BLaER1 treated with 17β-estradiol and CSF1 and Interleukin-3, amounts not matched to agents 10 nM and 100 nM (cell line): ENCODE results near the gene TTC7B.

Experiments used
- H3K27ac ChIP-seq, 11 experiments: shearing (Covaris generic); formaldehyde crosslinking; 2 replicates each; pipeline ENCODE4 v1.8.1; 2022
- H3K27me3 ChIP-seq, 11 experiments: shearing (Covaris generic); formaldehyde crosslinking; 2 replicates each; pipeline ENCODE4 v1.8.1; 2022
- H3K36me3 ChIP-seq, 11 experiments: shearing (Covaris generic); formaldehyde crosslinking; 2 replicates each; pipeline ENCODE4 v1.8.1; 2022
- H3K4me1 ChIP-seq, 10 experiments: shearing (Covaris generic); formaldehyde crosslinking; 2 replicates each; pipeline ENCODE4 v1.8.1; 2022
- H3K4me2 ChIP-seq, 11 experiments: shearing (Covaris generic); formaldehyde crosslinking; 2 replicates each; pipeline ENCODE4 v1.8.1; 2022
- H3K4me3 ChIP-seq, 10 experiments: shearing (Covaris generic); formaldehyde crosslinking; 2 replicates each; pipeline ENCODE4 v1.8.1; 2022
- H3K9ac ChIP-seq, 11 experiments: shearing (Covaris generic); formaldehyde crosslinking; 2 replicates each; pipeline ENCODE4 v1.8.1; 2022
- H3K9me3 ChIP-seq, 11 experiments: shearing (Covaris generic); formaldehyde crosslinking; replicated peaks in 1 of 11; 2 replicates each; pipeline ENCODE4 v1.8.1; 2022
- H4K20me1 ChIP-seq, 11 experiments: shearing (Covaris generic); formaldehyde crosslinking; 2 replicates each; pipeline ENCODE4 v1.8.1; 2022
- Cebpa-rat ChIP-seq, 11 experiments: shearing (Covaris generic); IDR thresholded peaks; 2 replicates each; pipeline ENCODE4 v1.8.1; 2022

The TTC7B gene

GRCh38 chr14:90544566-90544965, 271.7 kb downstream of the TTC7B start:
- H4K20me1 ChIP-seq: no peaks in the 10 kb centered on the region
- peak overlapping the region in 5 of 11 experiments; percentile 15 to 64 (median 62); a peak in 4 of 22 replicates for H3K27ac ChIP-seq
- H3K9me3 ChIP-seq: no peaks in the 10 kb centered on the region
- H3K4me2 ChIP-seq: peak overlapping the region in 9 of 11 experiments; percentile 51 to 95 (median 77); a peak in 19 of 22 replicates
- peaks cover 25 to 68% (median 55%) of the 10 kb centered on the region in 10 experiments for H3K4me1 ChIP-seq
- no peak overlapping the region for H3K4me3 ChIP-seq
- peak overlapping the region in 3 of 11 experiments; percentile 11 to 18 (median 15); a peak in 2 of 22 replicates for H3K9ac ChIP-seq
- H3K36me3 ChIP-seq: peaks cover 0 to 26% (median 5%) of the 10 kb centered on the region in 11 experiments; a peak in 10 of 22 replicates
- H3K27me3 ChIP-seq: no peaks in the 10 kb centered on the region
- no peak for TF ChIP-seq Cebpa-rat (IDR thresholded peaks at IDR 0.05)

- Histone ChIP-seq H3K27me3 (no peaks in the 10 kb centered on the region), H4K20me1 (no peaks in the 10 kb centered on the region), H3K9me3 (no peaks in the 10 kb centered on the region), H3K4me1 (peaks cover 25 to 68% (median 51%) of the 10 kb centered on the region in 10 experiments), H3K9ac (no peak overlapping the region), H3K4me2 (peak overlapping the region in 5 of 11 experiments; percentile 14 to 95 (median 80); a peak in 4 of 22 replicates), H3K36me3 (peaks cover 0 to 26% (median 6%) of the 10 kb centered on the region in 11 experiments; a peak in 11 of 22 replicates), H3K4me3 (no peak overlapping the region), H3K27ac (peak overlapping the region in 2 of 11 experiments; percentile 22 to 62; a peak in 1 of 22 replicates)
- TF ChIP-seq Cebpa-rat (IDR thresholded peaks at IDR 0.05): no peak
Measured at GRCh38 chr14:90543876-90544275, 272.4 kb downstream of the TTC7B start.

GRCh38 chr14:90541076-90541634, 275.1 kb downstream of the TTC7B start:
- H3K4me1 ChIP-seq: peaks cover 27 to 65% (median 46%) of the 10 kb centered on the region in 10 experiments
- TF ChIP-seq Cebpa-rat (IDR thresholded peaks at IDR 0.05): no peak
- H3K27me3 ChIP-seq: no peaks in the 10 kb centered on the region
- peaks cover 0 to 26% (median 6%) of the 10 kb centered on the region in 11 experiments; a peak in 11 of 22 replicates for H3K36me3 ChIP-seq
- no peaks in the 10 kb centered on the region for H3K9me3 ChIP-seq
- H3K4me3 ChIP-seq: no peak overlapping the region
- 0 out of 22 replicates have a peak overlapping the region, but pooled peaks of 2 of the 11 experiments have one; percentile 6 to 7 for H3K4me2 ChIP-seq
- H3K9ac ChIP-seq: no peak overlapping the region
- H4K20me1 ChIP-seq: no peaks in the 10 kb centered on the region
- H3K27ac ChIP-seq: 0 out of 22 replicates have a peak overlapping the region, but pooled peaks of 1 of the 11 experiments have one; percentile 5

- Histone ChIP-seq H3K27me3 (no peaks in the 10 kb centered on the region), H3K4me1 (peaks cover 27 to 65% (median 46%) of the 10 kb centered on the region in 10 experiments)
- no peak for TF ChIP-seq Cebpa-rat (IDR thresholded peaks at IDR 0.05)
Measured at GRCh38 chr14:90540437-90540836, 275.8 kb downstream of the TTC7B start.

GRCh38 chr14:90539996-90540395, 276.2 kb downstream of the TTC7B start:
- Histone ChIP-seq H3K4me2 (no peak overlapping the region), H3K4me1 (peaks cover 27 to 65% (median 46%) of the 10 kb centered on the region in 10 experiments), H3K9ac (no peak overlapping the region), H3K9me3 (no peaks in the 10 kb centered on the region), H4K20me1 (no peaks in the 10 kb centered on the region), H3K4me3 (no peak overlapping the region), H3K36me3 (peaks cover 0 to 26% (median 6%) of the 10 kb centered on the region in 11 experiments; a peak in 11 of 22 replicates), H3K27ac (0 out of 22 replicates have a peak overlapping the region, but pooled peaks of 1 of the 11 experiments have one; percentile 2), H3K27me3 (no peaks in the 10 kb centered on the region)
- TF ChIP-seq Cebpa-rat (IDR thresholded peaks at IDR 0.05): no peak

More at GRCh38 chr14:90540437-90540836, 275.8 kb downstream of the TTC7B start:
- Histone ChIP-seq H3K4me2 (0 out of 22 replicates have a peak overlapping the region, but pooled peaks of 1 of the 11 experiments have one; percentile 7), H3K27ac (0 out of 22 replicates have a peak overlapping the region, but pooled peaks of 1 of the 11 experiments have one; percentile 2), H3K36me3 (peaks cover 0 to 26% (median 6%) of the 10 kb centered on the region in 11 experiments; a peak in 11 of 22 replicates), H3K9ac (no peak overlapping the region), H3K4me3 (no peak overlapping the region), H4K20me1 (no peaks in the 10 kb centered on the region), H3K9me3 (no peaks in the 10 kb centered on the region)

- no peak for TF ChIP-seq Cebpa-rat (IDR thresholded peaks at IDR 0.05)
- H3K4me1 ChIP-seq: peaks cover 31 to 65% (median 46%) of the 10 kb centered on the region in 10 experiments
- H3K27ac ChIP-seq: no peak overlapping the region
- H3K36me3 ChIP-seq: peaks cover 0 to 26% (median 6%) of the 10 kb centered on the region in 11 experiments; a peak in 11 of 22 replicates
- no peak overlapping the region for H3K4me3 ChIP-seq
- H3K9ac ChIP-seq: no peak overlapping the region
- no peaks in the 10 kb centered on the region for H3K9me3 ChIP-seq
- H4K20me1 ChIP-seq: no peaks in the 10 kb centered on the region
- H3K27me3 ChIP-seq: no peaks in the 10 kb centered on the region
- no peak overlapping the region; a peak in 1 of 22 replicates for H3K4me2 ChIP-seq
Measured at GRCh38 chr14:90539496-90539775, 276.8 kb downstream of the TTC7B start.

GRCh38 chr14:90538716-90539495, 277.3 kb downstream of the TTC7B start:
- no peak for TF ChIP-seq Cebpa-rat (IDR thresholded peaks at IDR 0.05)
- no peaks in the 10 kb centered on the region for H3K9me3 ChIP-seq
- no peak overlapping the region for H3K4me3 ChIP-seq
- H3K4me2 ChIP-seq: peak overlapping the region in 1 of 11 experiments; percentile 15; a peak in 2 of 22 replicates
- no peaks in the 10 kb centered on the region for H3K27me3 ChIP-seq
- H3K4me1 ChIP-seq: peaks cover 36 to 66% (median 48%) of the 10 kb centered on the region in 10 experiments
- H3K27ac ChIP-seq: no peak overlapping the region
- no peaks in the 10 kb centered on the region for H4K20me1 ChIP-seq
- no peak overlapping the region; a peak in 1 of 22 replicates for H3K9ac ChIP-seq
- peaks cover 0 to 26% (median 6%) of the 10 kb centered on the region in 11 experiments; a peak in 11 of 22 replicates for H3K36me3 ChIP-seq

- TF ChIP-seq Cebpa-rat (IDR thresholded peaks at IDR 0.05): no peak
Measured at GRCh38 chr14:90538095-90538494, 278.1 kb downstream of the TTC7B start.

More at GRCh38 chr14:90538095-90538494, 278.1 kb downstream of the TTC7B start:
- Histone ChIP-seq H4K20me1 (no peaks in the 10 kb centered on the region), H3K27me3 (no peaks in the 10 kb centered on the region), H3K4me2 (peak overlapping the region in 5 of 11 experiments; percentile 76 to 92 (median 88); a peak in 7 of 22 replicates), H3K9me3 (no peaks in the 10 kb centered on the region), H3K4me1 (peaks cover 44 to 71% (median 56%) of the 10 kb centered on the region in 10 experiments), H3K36me3 (peaks cover 0 to 26% (median 6%) of the 10 kb centered on the region in 11 experiments; a peak in 11 of 22 replicates), H3K9ac (no peak overlapping the region), H3K4me3 (no peak overlapping the region), H3K27ac (no peak overlapping the region)
